Endodermal cell (in vitro differentiated cells): ENCODE measurements around the gene RNF17. TPM values are rescaled to one million over a fixed set of nuclear protein-coding genes. Genes with fewer than 3 reads are reported as not detected.

ENCODE experiments used
- DNase-seq: peaks from one replicate; pipeline ENCODE4 v3.0.0-alpha.2; 2017
- H3K27ac ChIP-seq: 2 replicates; pipeline ENCODE4 v1.5.1; 2013; ENCODE audit warnings: mild to moderate bottlenecking, low read depth, low read length, moderate library complexity
- H3K27me3 ChIP-seq: 2 replicates; pipeline ENCODE4 v1.6.1; 2013; ENCODE audit warnings: mild to moderate bottlenecking, low read length, moderate library complexity; ENCODE audit not compliant: insufficient read depth, control insufficient read depth, poor library complexity, severe bottlenecking
- H3K36me3 ChIP-seq: 2 replicates; pipeline ENCODE4 v1.7.0; 2013; ENCODE audit warnings: mild to moderate bottlenecking, low read length, moderate library complexity; ENCODE audit not compliant: control insufficient read depth, insufficient read depth
- H3K4me1 ChIP-seq: one replicate; pipeline ENCODE4 v1.7.0; 2013; ENCODE audit warnings: low read length; ENCODE audit not compliant: control insufficient read depth, insufficient read depth
- H3K4me3 ChIP-seq: 2 replicates; pipeline ENCODE4 v1.5.1; 2013; ENCODE audit warnings: mild to moderate bottlenecking, low read length, moderate library complexity
- H3K9ac ChIP-seq: 2 replicates; pipeline ENCODE4 v1.6.1; 2013; ENCODE audit warnings: mild to moderate bottlenecking, low read length, moderate library complexity; ENCODE audit not compliant: poor library complexity, severe bottlenecking; ENCODE audit errors: extremely low read depth
- H3K9me3 ChIP-seq: 2 replicates; pipeline ENCODE4 v1.6.1; 2013; ENCODE audit warnings: mild to moderate bottlenecking, low read length, moderate library complexity; ENCODE audit not compliant: control insufficient read depth
- H3K27ac Mint-ChIP-seq: 2 replicates; pipeline ENCODE4 v1.8.0; 2020; ENCODE audit warnings: mixed read lengths
- H3K27me3 Mint-ChIP-seq: 2 replicates; pipeline ENCODE4 v1.8.0; 2021; ENCODE audit warnings: mild to moderate bottlenecking, mixed read lengths; ENCODE audit not compliant: insufficient read depth
- H3K36me3 Mint-ChIP-seq: 2 replicates; pipeline ENCODE4 v1.8.0; 2020; ENCODE audit warnings: low read depth, mixed read lengths
- H3K4me1 Mint-ChIP-seq: 2 replicates; pipeline ENCODE4 v1.8.0; 2020; ENCODE audit warnings: mixed read lengths
- H3K4me3 Mint-ChIP-seq: 2 replicates; pipeline ENCODE4 v1.8.0; 2020; ENCODE audit warnings: mild to moderate bottlenecking, moderate library complexity, mixed read lengths
- H3K9me3 Mint-ChIP-seq: 2 replicates; pipeline ENCODE4 v1.8.0; 2020; ENCODE audit warnings: mild to moderate bottlenecking, mixed read lengths
- CTCF ChIP-seq: fragments of 200-600 bp; sonication (generic); conservative IDR thresholded peaks from 2 replicates; pipeline ENCODE4 v1.5.0; 2021; ENCODE audit warnings: antibody characterized with exemption, mild to moderate bottlenecking
- WGBS, 2 experiments: methylation state at CpG; one replicate each; pipeline versions ENCODE4 v1.1.5 to v1.1.7; 2013; ENCODE audit warnings: missing lambda C conversion rate in 2 of 2, mixed read lengths in 1 of 2; ENCODE audit not compliant: insufficient coverage in 1 of 2, insufficient read length in 1 of 2; 5-methylcytosine and 5-hydroxymethylcytosine counted together
- total RNA-seq, 2 donors: library from RNA; stranded (reverse); fragmentation: NEBNext Ultra II Directional in 1 of 2; extraction: Animal tissue kit (Norgen Biotek cat#: 25700) in 1 of 2; gene quantifications; 2 replicates in 1 of 2; 3 replicates in 1 of 2; pipeline ENCODE4 v1.2.1, GENCODE V29; 2021

The RNF17 gene
- total RNA-seq, 2 donors from 2014 or later, result not detected

- Histone ChIP-seq H3K27ac (no peak overlapping the region), H3K27me3 (peaks cover 34% of the 10 kb centered on the region), H3K4me1 (peaks cover 3% of the 10 kb centered on the region), H3K9me3 (no peaks in the 10 kb centered on the region), H3K36me3 (no peaks in the 10 kb centered on the region), H3K4me3 (no peak overlapping the region), H3K9ac (no peak overlapping the region)
- H3K4me1 Mint-ChIP-seq, result no peaks in the 10 kb centered on the region
- peak; percentile 68 for DNase-seq
- no peak overlapping the region for H3K4me3 Mint-ChIP-seq
- WGBS, 2 experiments, result 88 to 100% methylated on average over 1 to 11 of the region's 11 CpGs
- H3K9me3 Mint-ChIP-seq, result peaks cover 3% of the 10 kb centered on the region
- H3K27ac Mint-ChIP-seq, result no peak overlapping the region
- TF ChIP-seq CTCF, result peak; percentile 74
- peaks cover 44% of the 10 kb centered on the region for H3K27me3 Mint-ChIP-seq
- no peaks in the 10 kb centered on the region for H3K36me3 Mint-ChIP-seq
Measured at GRCh38 chr13:24741016-24741662, 22.8 kb upstream of the RNF17 start.

- peaks cover 3% of the 10 kb centered on the region for H3K9me3 Mint-ChIP-seq
- no peak for TF ChIP-seq CTCF
- WGBS, 2 experiments, result 85 to 87% methylated on average over 7 to 8 of the region's 8 CpGs
Measured at GRCh38 chr13:24741791-24742190, 22.2 kb upstream of the RNF17 start.

GRCh38 chr13:24742294-24742693 lies 21.7 kb upstream of the RNF17 start:
- Mint-ChIP-seq H3K27ac (no peak overlapping the region), H3K27me3 (peaks cover 56% of the 10 kb centered on the region), H3K36me3 (no peaks in the 10 kb centered on the region), H3K4me3 (no peak overlapping the region), H3K9me3 (peaks cover 3% of the 10 kb centered on the region), H3K4me1 (peaks cover 5% of the 10 kb centered on the region)
- DNase-seq, result peak; percentile 76
- Histone ChIP-seq H3K36me3 (no peaks in the 10 kb centered on the region), H3K4me1 (peaks cover 3% of the 10 kb centered on the region), H3K4me3 (no peak overlapping the region), H3K9me3 (no peaks in the 10 kb centered on the region), H3K9ac (no peak overlapping the region), H3K27ac (no peak overlapping the region), H3K27me3 (peaks cover 46% of the 10 kb centered on the region)
- WGBS, 2 experiments, result 47% methylated on average over 6 of the region's 6 CpGs; no CpG with 5 or more reads in 1 of the 2 experiments
- no peak for TF ChIP-seq CTCF

More at GRCh38 chr13:24741791-24742190, 22.2 kb upstream of the RNF17 start:
- no peak for DNase-seq
- peaks cover 51% of the 10 kb centered on the region for H3K27me3 Mint-ChIP-seq
- Histone ChIP-seq H3K9ac (no peak overlapping the region), H3K27ac (no peak overlapping the region), H3K36me3 (no peaks in the 10 kb centered on the region), H3K9me3 (no peaks in the 10 kb centered on the region), H3K4me3 (no peak overlapping the region), H3K27me3 (peaks cover 41% of the 10 kb centered on the region), H3K4me1 (peaks cover 3% of the 10 kb centered on the region)
- H3K27ac Mint-ChIP-seq, result no peak overlapping the region
- peaks cover 2% of the 10 kb centered on the region for H3K4me1 Mint-ChIP-seq
- no peak overlapping the region for H3K4me3 Mint-ChIP-seq
- no peaks in the 10 kb centered on the region for H3K36me3 Mint-ChIP-seq
